ENCODE results near the gene STRN3. TPM values are rescaled to one million over a fixed set of nuclear protein-coding genes. Genes with fewer than 3 reads are reported as not detected.

STRN3 gene
- total and polyA plus RNA-seq, 2 of the 8 experiments (the other 6 are each of a cell fraction or from before 2014, with no cell fraction given), result 8.7 to 38.1 TPM

DNA sequence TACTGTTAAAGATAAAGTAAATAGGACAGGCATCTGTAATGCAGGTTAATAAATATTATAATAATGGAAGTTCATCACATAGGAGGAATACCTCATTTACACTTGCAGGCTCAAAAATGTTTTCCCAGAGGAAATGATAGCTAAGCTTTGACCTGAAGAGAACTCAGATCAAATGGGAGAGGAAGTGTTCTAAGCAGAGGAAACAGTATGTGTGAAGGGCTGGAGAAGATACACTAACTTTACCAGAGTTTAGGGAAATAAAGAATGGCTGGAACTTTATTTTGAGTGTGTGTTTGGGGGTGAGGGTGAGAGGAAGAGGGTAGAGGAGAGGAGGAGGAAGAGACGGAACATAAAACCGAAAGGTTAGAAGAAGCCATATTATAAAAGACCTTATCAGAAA, 34.8 kb downstream of the STRN3 start:
- no peaks in the 10 kb centered on the region for H3K36me3 ChIP-seq (ENCODE audit: control insufficient read depth in 2 of 4, insufficient read depth in 4 of 4, low read length in 3 of 4)
- H3K9me3 ChIP-seq (ENCODE audit: insufficient read depth in 2 of 2, low read depth in 1 of 2, low read length in 1 of 2), result no peaks in the 10 kb centered on the region
- no peaks in the 10 kb centered on the region for H3K27me3 ChIP-seq (replicated peaks in 1 of 4; ENCODE audit: control insufficient read depth in 3 of 4, extremely low read depth in 1 of 4, insufficient read depth in 3 of 4, low read length in 3 of 4)
- peaks cover 9 to 15% of the 10 kb centered on the region in 2 experiments for H4K20me1 ChIP-seq (replicated peaks in 1 of 2; ENCODE audit: control insufficient read depth in 1 of 2, insufficient read depth in 2 of 2, low read length in 2 of 2)
- H2BK12ac ChIP-seq (ENCODE audit: low read depth, low read length), result no peak overlapping the region
- H4K5ac ChIP-seq (ENCODE audit: insufficient read length, low read depth, low read length), result no peak overlapping the region
- no peak overlapping the region for H3K4me3 ChIP-seq (ENCODE audit: extremely low read depth in 1 of 4, insufficient read depth in 2 of 4, low read depth in 3 of 4, low read length in 4 of 4)
- H3K56ac ChIP-seq (replicated peaks; ENCODE audit: insufficient read length, low read depth, low read length), result no peak overlapping the region
- no peak overlapping the region for H4K91ac ChIP-seq (replicated peaks; ENCODE audit: insufficient read length, low read length)
- ChIA-PET CTCF (ENCODE audit: partially characterized antibody) (interaction anchor here (1.0 kb wide), 1 partner anchor 11 kb away, joined by 6 read pairs; no protein-coding TSS in a partner anchor), POLR2A (ENCODE audit: partially characterized antibody) (no interaction called here)
- no peak overlapping the region for H2BK120ac ChIP-seq (replicated peaks; ENCODE audit: low read depth, low read length)
- no peak overlapping the region for H3K27ac ChIP-seq (ENCODE audit: low read depth, low read length)
- FAIRE-seq (no peak), DNase-seq (ENCODE audit: low read depth in 1 of 2, low spot score in 2 of 2) (no peak)
- H2BK5ac ChIP-seq (ENCODE audit: low read depth, low read length), result no peak overlapping the region
- no peak overlapping the region for H2BK20ac ChIP-seq (ENCODE audit: low read length)
- peaks cover 3 to 96% of the 10 kb centered on the region in 2 experiments for H3K79me2 ChIP-seq (ENCODE audit: control insufficient read depth in 1 of 2, insufficient read depth in 2 of 2, low read length in 2 of 2)
- H3K9ac ChIP-seq (replicated peaks in 1 of 4; ENCODE audit: extremely low read depth in 1 of 4, low read depth in 3 of 4, low read length in 3 of 4), result no peak overlapping the region
- H3K14ac ChIP-seq (ENCODE audit: insufficient read length), result no peak overlapping the region
- no peak overlapping the region for H4K8ac ChIP-seq (ENCODE audit: extremely low read depth, insufficient read depth, low read length)
- H3K4ac ChIP-seq (replicated peaks; ENCODE audit: insufficient read length, low read depth, low read length), result no peak overlapping the region
- H3K4me2 ChIP-seq (ENCODE audit: insufficient read depth in 1 of 2, low read depth in 2 of 2, low read length in 2 of 2), result no peak overlapping the region
- H3K4me1 ChIP-seq (replicated peaks in 1 of 4; ENCODE audit: control insufficient read depth in 3 of 4, insufficient read depth in 4 of 4, low read length in 3 of 4), result peaks cover 2 to 11% (median 3%) of the 10 kb centered on the region in 4 experiments; a peak in 6 of 7 replicates
- H2AK5ac ChIP-seq (ENCODE audit: low read depth, low read length), result no peak overlapping the region
- H3K23ac ChIP-seq (ENCODE audit: insufficient read length), result no peak overlapping the region
- 80 to 92% methylated on average over 2 of the region's 2 CpGs for WGBS, 2 experiments (ENCODE audit: extremely low coverage in 1 of 2, insufficient coverage in 1 of 2, insufficient read length in 1 of 2, insufficient replicate concordance in 2 of 2, low coverage in 1 of 2, low lambda C conversion rate in 2 of 2, missing lambda C conversion rate in 1 of 2)
- peaks cover 4% of the 10 kb centered on the region; the same call in 1 of the 2 replicates for H3K79me1 ChIP-seq (ENCODE audit: low read depth, low read length)
- H3K23me2 ChIP-seq (ENCODE audit: low read depth, low read length), result no peaks in the 10 kb centered on the region
- no peak overlapping the region for H2AFZ ChIP-seq (ENCODE audit: low read length)
- no peak overlapping the region for H3K18ac ChIP-seq (ENCODE audit: extremely low read depth, low read length)
- H2BK15ac ChIP-seq (ENCODE audit: low read length), result no peak overlapping the region
- TF ChIP-seq GTF2F1 (IDR thresholded peaks at IDR 0.05; ENCODE audit: borderline replicate concordance, low read depth, low read length) (no peak), RBBP5 (IDR thresholded peaks at IDR 0.05; ENCODE audit: borderline replicate concordance, low read depth, low read length) (no peak), SP2 (IDR thresholded peaks at IDR 0.05; ENCODE audit: low read length) (no peak), SUZ12 (IDR thresholded peaks at IDR 0.05; ENCODE audit: low read length) (no peak), BRCA1 (IDR thresholded peaks at IDR 0.05; ENCODE audit: low read depth, low read length) (no peak)
- TF ChIP-seq, protein P1, sequence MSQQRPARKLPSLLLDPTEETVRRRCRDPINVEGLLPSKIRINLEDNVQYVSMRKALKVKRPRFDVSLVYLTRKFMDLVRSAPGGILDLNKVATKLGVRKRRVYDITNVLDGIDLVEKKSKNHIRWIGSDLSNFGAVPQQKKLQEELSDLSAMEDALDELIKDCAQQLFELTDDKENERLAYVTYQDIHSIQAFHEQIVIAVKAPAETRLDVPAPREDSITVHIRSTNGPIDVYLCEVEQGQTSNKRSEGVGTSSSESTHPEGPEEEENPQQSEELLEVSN (IDR thresholded peaks at IDR 0.05), result no peak

All from H1 (cell line).